ENCODE data around the gene MRPL34. TPM values are rescaled to one million over a fixed set of nuclear protein-coding genes. Genes with fewer than 3 reads are reported as not detected.

Gene MRPL34
- total RNA-seq, 1 donor from 2014 or later, result 60.2 TPM

- H3K27ac Mint-ChIP-seq (ENCODE audit: unreplicated experiment), result no peak overlapping the region
- H3K9me3 Mint-ChIP-seq (ENCODE audit: unreplicated experiment), result no peaks in the 10 kb centered on the region
- H3K4me3 Mint-ChIP-seq (ENCODE audit: unreplicated experiment), result peak overlapping the region; percentile 23
- peaks cover 8% of the 10 kb centered on the region for H3K4me1 Mint-ChIP-seq (ENCODE audit: unreplicated experiment)
- no peak for TF ChIP-seq CTCF (IDR thresholded peaks at IDR 0.05; ENCODE audit: unreplicated experiment)
- peaks cover 11% of the 10 kb centered on the region for H3K27me3 Mint-ChIP-seq (ENCODE audit: unreplicated experiment)
- DNase-seq (ENCODE audit: low spot score), result no peak
- peaks cover 12% of the 10 kb centered on the region for H3K36me3 Mint-ChIP-seq (ENCODE audit: low read depth, unreplicated experiment)
Measured at GRCh38 chr19:17314007-17314593, 8.4 kb downstream of the MRPL34 start.

GRCh38 chr19:17318966-17319365 is 13.3 kb downstream of the MRPL34 start:
- Mint-ChIP-seq H3K4me1 (ENCODE audit: unreplicated experiment) (no peaks in the 10 kb centered on the region), H3K36me3 (ENCODE audit: low read depth, unreplicated experiment) (peaks cover 22% of the 10 kb centered on the region), H3K27me3 (ENCODE audit: unreplicated experiment) (peaks cover 11% of the 10 kb centered on the region), H3K27ac (ENCODE audit: unreplicated experiment) (no peak overlapping the region), H3K4me3 (ENCODE audit: unreplicated experiment) (no peak overlapping the region), H3K9me3 (ENCODE audit: unreplicated experiment) (no peaks in the 10 kb centered on the region)
- TF ChIP-seq CTCF (IDR thresholded peaks at IDR 0.05; ENCODE audit: unreplicated experiment), result no peak
- no peak for DNase-seq (ENCODE audit: low spot score)

- Mint-ChIP-seq H3K27ac (ENCODE audit: unreplicated experiment) (no peak overlapping the region), H3K4me3 (ENCODE audit: unreplicated experiment) (peak overlapping the region; percentile 74), H3K4me1 (ENCODE audit: unreplicated experiment) (no peaks in the 10 kb centered on the region), H3K36me3 (ENCODE audit: low read depth, unreplicated experiment) (peaks cover 18% of the 10 kb centered on the region), H3K9me3 (ENCODE audit: unreplicated experiment) (no peaks in the 10 kb centered on the region), H3K27me3 (ENCODE audit: unreplicated experiment) (peaks cover 11% of the 10 kb centered on the region)
- no peak for DNase-seq (ENCODE audit: low spot score)
- TF ChIP-seq CTCF (IDR thresholded peaks at IDR 0.05; ENCODE audit: unreplicated experiment), result no peak
Measured at GRCh38 chr19:17319473-17320238, 14.0 kb downstream of the MRPL34 start.

- no peak for TF ChIP-seq CTCF (IDR thresholded peaks at IDR 0.05; ENCODE audit: unreplicated experiment)
- H3K36me3 Mint-ChIP-seq (ENCODE audit: low read depth, unreplicated experiment), result peaks cover 18% of the 10 kb centered on the region
- H3K4me1 Mint-ChIP-seq (ENCODE audit: unreplicated experiment), result no peaks in the 10 kb centered on the region
- no peak overlapping the region for H3K27ac Mint-ChIP-seq (ENCODE audit: unreplicated experiment)
- no peak for DNase-seq (ENCODE audit: low spot score)
- no peaks in the 10 kb centered on the region for H3K9me3 Mint-ChIP-seq (ENCODE audit: unreplicated experiment)
- peaks cover 11% of the 10 kb centered on the region for H3K27me3 Mint-ChIP-seq (ENCODE audit: unreplicated experiment)
- no peak overlapping the region for H3K4me3 Mint-ChIP-seq (ENCODE audit: unreplicated experiment)
Measured at GRCh38 chr19:17320435-17320834, 14.8 kb downstream of the MRPL34 start.
